ENCODE results near the gene PPP2R5C. TPM values are rescaled to one million over a fixed set of nuclear protein-coding genes. Genes with fewer than 3 reads are reported as not detected.

Gene PPP2R5C
- total and polyA plus RNA-seq, 2 donors (not counting 3 experiments of a cell fraction or from before 2014, with no cell fraction given), result 42.6 to 83.6 TPM

- DNase-seq (ENCODE audit: low read depth, low spot score) (no peak), FAIRE-seq (no peak)
- no TSS peak for BruUV-seq (replicated peaks)
- intact Hi-C loops (cut with micrococcal nuclease), result no loop called here
- Histone ChIP-seq H3K79me2 (ENCODE audit: control insufficient read depth, insufficient read depth, low read length) (no peaks in the 10 kb centered on the region), H3K36me3 (ENCODE audit: control insufficient read depth in 2 of 2, extremely low read depth in 1 of 2, insufficient read depth in 2 of 2, low read length in 2 of 2) (peaks cover 12 to 23% of the 10 kb centered on the region in 2 experiments), H2AFZ (ENCODE audit: low read depth, low read length) (no peak overlapping the region), H3K9me3 (replicated peaks; ENCODE audit: control insufficient read depth, insufficient read depth, low read length) (no peaks in the 10 kb centered on the region), H3K4me3 (replicated peaks in 1 of 3; ENCODE audit: insufficient read depth in 1 of 3, low read depth in 1 of 3, low read length in 3 of 3) (no peak overlapping the region), H3K4me2 (ENCODE audit: insufficient read depth, low read length) (no peak overlapping the region), H3K27me3 (ENCODE audit: control insufficient read depth in 2 of 2, insufficient read depth in 2 of 2, low read length in 2 of 2) (no peaks in the 10 kb centered on the region), H3K9ac (replicated peaks; ENCODE audit: extremely low read depth, insufficient read depth, low read length) (no peak overlapping the region), H3K9me1 (replicated peaks; ENCODE audit: control insufficient read depth, extremely low read depth, insufficient read depth, low read length) (no peaks in the 10 kb centered on the region), H3K27ac (ENCODE audit: insufficient read depth, low read depth, low read length) (no peak overlapping the region), H4K20me1 (replicated peaks; ENCODE audit: control insufficient read depth, extremely low read depth, insufficient read depth, low read length) (no peaks in the 10 kb centered on the region), H3K4me1 (ENCODE audit: control insufficient read depth, extremely low read depth, insufficient read depth, low read length) (no peaks in the 10 kb centered on the region)
- ChIA-PET CTCF (interaction anchor here (1.6 kb wide), 1 partner anchor 138 kb away, joined by 8 read pairs; no protein-coding TSS in a partner anchor), POLR2A (no interaction called here)
- dilution Hi-C loops (cut with MboI; ENCODE audit: extremely low pct_ligation_motif_present, low sequenced_read_pairs), result no loop called here
- no peak for TF ChIP-seq POLR2A (IDR thresholded peaks at IDR 0.05; ENCODE audit: low read depth, low read length)
- TF ChIP-seq CTCF (IDR thresholded peaks at IDR 0.05; ENCODE audit: extremely low read depth in 1 of 2, insufficient read depth in 1 of 2, low read depth in 1 of 2, low read length in 2 of 2), result no peak
- TF ChIP-seq JUN (IDR thresholded peaks at IDR 0.05; ENCODE audit: borderline replicate concordance, insufficient read depth, insufficient read length, low read depth), result no peak
- TF ChIP-seq MYC (IDR thresholded peaks at IDR 0.05; ENCODE audit: low read depth, low read length), result no peak
- no peak for TF ChIP-seq EZH2 (IDR thresholded peaks at IDR 0.05; ENCODE audit: borderline replicate concordance, low read depth, low read length, severe bottlenecking)
Observed at GRCh38 chr14:101909371-101910096, 148.0 kb downstream of the PPP2R5C start.

GRCh38 chr14:101912841-101913240, 151.3 kb downstream of the PPP2R5C start:
- Histone ChIP-seq H3K4me3 (replicated peaks in 1 of 3; ENCODE audit: insufficient read depth in 1 of 3, low read depth in 1 of 3, low read length in 3 of 3) (no peak overlapping the region), H3K9me3 (replicated peaks; ENCODE audit: control insufficient read depth, insufficient read depth, low read length) (no peaks in the 10 kb centered on the region), H3K9ac (replicated peaks; ENCODE audit: extremely low read depth, insufficient read depth, low read length) (no peak overlapping the region), H3K9me1 (replicated peaks; ENCODE audit: control insufficient read depth, extremely low read depth, insufficient read depth, low read length) (no peaks in the 10 kb centered on the region), H2AFZ (ENCODE audit: low read depth, low read length) (no peak overlapping the region), H3K27me3 (ENCODE audit: control insufficient read depth in 2 of 2, insufficient read depth in 2 of 2, low read length in 2 of 2) (no peaks in the 10 kb centered on the region), H4K20me1 (replicated peaks; ENCODE audit: control insufficient read depth, extremely low read depth, insufficient read depth, low read length) (no peaks in the 10 kb centered on the region), H3K4me2 (ENCODE audit: insufficient read depth, low read length) (no peak overlapping the region), H3K79me2 (ENCODE audit: control insufficient read depth, insufficient read depth, low read length) (no peaks in the 10 kb centered on the region), H3K27ac (ENCODE audit: insufficient read depth, low read depth, low read length) (no peak overlapping the region), H3K36me3 (ENCODE audit: control insufficient read depth in 2 of 2, extremely low read depth in 1 of 2, insufficient read depth in 2 of 2, low read length in 2 of 2) (peaks cover 7 to 10% of the 10 kb centered on the region in 2 experiments), H3K4me1 (ENCODE audit: control insufficient read depth, extremely low read depth, insufficient read depth, low read length) (no peaks in the 10 kb centered on the region)
- intact Hi-C loops (cut with micrococcal nuclease), result no loop called here
- TF ChIP-seq EZH2 (IDR thresholded peaks at IDR 0.05; ENCODE audit: borderline replicate concordance, low read depth, low read length, severe bottlenecking), result no peak
- no peak for TF ChIP-seq CTCF (IDR thresholded peaks at IDR 0.05; ENCODE audit: extremely low read depth in 1 of 2, insufficient read depth in 1 of 2, low read depth in 1 of 2, low read length in 2 of 2)
- TF ChIP-seq MAX (IDR thresholded peaks at IDR 0.05; ENCODE audit: insufficient read depth, insufficient read length), result no peak
- ChIA-PET CTCF (no interaction called here), POLR2A (no interaction called here)
- FAIRE-seq (no peak), DNase-seq (ENCODE audit: low read depth, low spot score) (no peak)
- no TSS peak for BruUV-seq (replicated peaks)
- dilution Hi-C loops (cut with MboI; ENCODE audit: extremely low pct_ligation_motif_present, low sequenced_read_pairs), result no loop called here
